GM23338 (cell line): Measurements from ENCODE around the gene MYO15B. TPM values are rescaled to one million over a fixed set of nuclear protein-coding genes. Genes with fewer than 3 reads are reported as not detected.

Experiments used
- ATAC-seq: fragments of 200-7000 bp; cut with Tn5 transposase; 3 replicates; pipeline ENCODE4 v1.9.1; 2020
- DNase-seq: peaks from one replicate; pipeline ENCODE4 v3.0.0-alpha.2; 2015; ENCODE audit warnings: low spot score
- H2AFZ ChIP-seq: fragments of 200-600 bp; sonication (generic); 2 replicates; pipeline ENCODE4 v1.8.0; 2016; ENCODE audit warnings: antibody characterized with exemption, mild to moderate bottlenecking, moderate library complexity
- H3F3A ChIP-seq: fragments of 200-600 bp; sonication (generic); replicated peaks from 2 replicates; pipeline ENCODE4 v1.8.0; 2017; ENCODE audit warnings: antibody characterized with exemption, mixed run types, low read depth
- H3K27ac ChIP-seq: fragments of 200-600 bp; sonication (generic); 2 replicates; pipeline ENCODE4 v1.6.1; 2016; ENCODE audit warnings: low read depth
- H3K27me3 ChIP-seq: fragments of 200-600 bp; sonication (generic); 2 replicates; pipeline ENCODE4 v1.8.0; 2016; ENCODE audit warnings: mild to moderate bottlenecking, mixed run types, moderate library complexity; ENCODE audit not compliant: insufficient read depth
- H3K36me3 ChIP-seq: fragments of 200-600 bp; sonication (generic); 2 replicates; pipeline ENCODE4 v1.8.0; 2016; ENCODE audit warnings: mild to moderate bottlenecking; ENCODE audit not compliant: insufficient read depth
- H3K4me1 ChIP-seq: fragments of 200-600 bp; sonication (generic); 2 replicates; pipeline ENCODE4 v1.8.0; 2016; ENCODE audit warnings: mild to moderate bottlenecking, moderate library complexity; ENCODE audit not compliant: insufficient read depth
- H3K4me2 ChIP-seq: fragments of 200-600 bp; sonication (generic); 2 replicates; pipeline ENCODE4 v1.7.1; 2017; ENCODE audit warnings: mixed run types
- H3K4me3 ChIP-seq: fragments of 200-600 bp; sonication (generic); 2 replicates; pipeline ENCODE4 v1.6.1; 2016; ENCODE audit warnings: mixed run types
- H3K79me2 ChIP-seq: fragments of 200-600 bp; sonication (generic); replicated peaks from 2 replicates; pipeline ENCODE4 v1.8.0; 2017; ENCODE audit warnings: mild to moderate bottlenecking; ENCODE audit not compliant: insufficient read depth
- H3K9me2 ChIP-seq: fragments of 200-600 bp; sonication (generic); 2 replicates; pipeline ENCODE4 v1.8.0; 2017; ENCODE audit not compliant: insufficient read depth
- H4K20me1 ChIP-seq: fragments of 200-600 bp; sonication (generic); replicated peaks from 2 replicates; pipeline ENCODE4 v1.8.0; 2017; ENCODE audit warnings: mild to moderate bottlenecking; ENCODE audit not compliant: insufficient read depth
- H3K27ac Mint-ChIP-seq: 2 replicates; pipeline ENCODE4 v1.8.0; 2020; ENCODE audit warnings: inconsistent platforms, mild to moderate bottlenecking, moderate library complexity, mixed read lengths
- H3K27me3 Mint-ChIP-seq: 3 replicates; pipeline ENCODE4 v1.8.0; 2022; ENCODE audit warnings: low read depth, mild to moderate bottlenecking, moderate library complexity, mixed read lengths, inconsistent platforms; ENCODE audit not compliant: insufficient read depth, poor library complexity
- H3K36me3 Mint-ChIP-seq: 3 replicates; pipeline ENCODE4 v1.8.0; 2021; ENCODE audit warnings: low read depth, mild to moderate bottlenecking, inconsistent platforms, moderate library complexity, mixed read lengths
- H3K4me1 Mint-ChIP-seq: 3 replicates; pipeline ENCODE4 v1.8.0; 2020; ENCODE audit warnings: mild to moderate bottlenecking, inconsistent platforms, mixed read lengths
- H3K4me3 Mint-ChIP-seq: 3 replicates; pipeline ENCODE4 v1.8.0; 2021; ENCODE audit warnings: moderate library complexity, mild to moderate bottlenecking, inconsistent platforms, mixed read lengths
- H3K9me3 Mint-ChIP-seq: 3 replicates; pipeline ENCODE4 v1.8.0; 2020; ENCODE audit warnings: moderate library complexity, mild to moderate bottlenecking, inconsistent platforms, mixed read lengths
- CREB1 ChIP-seq: fragments of 250-450 bp; sonication (Bioruptor Pico); IDR thresholded peaks from 2 replicates; pipeline ENCODE4 v1.5.0; 2020; ENCODE audit warnings: low read depth, mild to moderate bottlenecking, moderate library complexity
- CTCF ChIP-seq, 2 experiments: fragments of 200-600 bp in 1 of 2; sonication (generic) in 1 of 2; conservative IDR thresholded peaks; 2 replicates each; pipeline versions ENCODE4 v1.5.1 to v1.6.1; 2016 to 2017; ENCODE audit warnings: antibody characterized with exemption in 2 of 2, low read depth in 2 of 2, mild to moderate bottlenecking in 2 of 2, moderate library complexity in 1 of 2
- ETS1 ChIP-seq: IDR thresholded peaks from 2 replicates; pipeline ENCODE4 v1.6.1; 2016; ENCODE audit warnings: antibody characterized with exemption
- EZH2 ChIP-seq: fragments of 200-600 bp; sonication (generic); IDR thresholded peaks from one replicate; pipeline ENCODE4 v1.8.0; 2017; ENCODE audit warnings: antibody characterized with exemption, mild to moderate bottlenecking, low read depth; ENCODE audit not compliant: unreplicated experiment
- EZH2phosphoT487 ChIP-seq: fragments of 200-600 bp; sonication (generic); IDR thresholded peaks from one replicate; pipeline ENCODE4 v1.8.1; 2018; ENCODE audit warnings: antibody characterized with exemption; ENCODE audit not compliant: unreplicated experiment
- JUNB ChIP-seq: IDR thresholded peaks from one replicate; pipeline ENCODE4 v1.6.1; 2016; ENCODE audit warnings: antibody characterized with exemption; ENCODE audit not compliant: unreplicated experiment
- NANOG ChIP-seq: IDR thresholded peaks from 2 replicates; pipeline ENCODE4 v1.6.1; 2016; ENCODE audit warnings: antibody characterized with exemption, borderline replicate concordance
- POLR2AphosphoS5 ChIP-seq: IDR thresholded peaks from 2 replicates; pipeline ENCODE4 v1.6.1; 2016; ENCODE audit warnings: antibody characterized with exemption, low read depth
- REST ChIP-seq: IDR thresholded peaks from one replicate; pipeline ENCODE4 v1.6.1; 2018; ENCODE audit warnings: antibody characterized with exemption; ENCODE audit not compliant: unreplicated experiment
- STAT1 ChIP-seq: IDR thresholded peaks from one replicate; pipeline ENCODE4 v1.6.1; 2016; ENCODE audit warnings: antibody characterized with exemption; ENCODE audit not compliant: unreplicated experiment
- ZNF114 ChIP-seq: fragments of 250-450 bp; sonication (Bioruptor Pico); IDR thresholded peaks from 2 replicates; pipeline ENCODE4 v1.5.0; 2020; ENCODE audit warnings: mild to moderate bottlenecking, moderate library complexity
- ZNF331 ChIP-seq: fragments of 250-450 bp; sonication (Bioruptor Pico); IDR thresholded peaks from 2 replicates; pipeline ENCODE4 v1.5.0; 2020; ENCODE audit warnings: low read depth, mild to moderate bottlenecking, moderate library complexity
- ZNF462 ChIP-seq: fragments of 250-450 bp; sonication (Bioruptor Pico); IDR thresholded peaks from 2 replicates; pipeline ENCODE4 v1.5.0; 2020; ENCODE audit warnings: mild to moderate bottlenecking, moderate library complexity
- polyA plus RNA-seq: library from polyadenylated mRNA; unstranded; fragments of >200 nt; fragmentation: Nextera tagmentation; extraction: Ambion mirVana; gene quantifications from 2 replicates; pipeline ENCODE4 v1.2.1, GENCODE V29; 2016
- total RNA-seq: library from RNA; depleted of rRNA; stranded (reverse); fragments of >200 nt; shearing (Covaris generic); gene quantifications from 2 replicates; pipeline ENCODE4 v1.2.3, GENCODE V29; 2014

MYO15B gene
- total and polyA plus RNA-seq, 2 experiments from 2014 or later = 6.6 to 12.4 TPM

- peak overlapping the region; percentile 66 for H3K4me2 ChIP-seq
- H3K79me2 ChIP-seq = no peaks in the 10 kb centered on the region
- H3K4me3 Mint-ChIP-seq = no peak overlapping the region
- H3K4me1 ChIP-seq = peaks cover 16% of the 10 kb centered on the region
- H3K9me2 ChIP-seq = 0 out of 2 replicates have a peak, but pooled peaks cover 3% of the 10 kb centered on the region
- H3K4me1 Mint-ChIP-seq = peaks cover 17% of the 10 kb centered on the region
- peak overlapping the region; percentile 94 for H3K27ac ChIP-seq
- H3K4me3 ChIP-seq = no peak overlapping the region
- no peak for TF ChIP-seq CTCF (conservative IDR thresholded peaks at IDR 0.05; ENCODE audit: low read depth in 2 of 2)
- no peak for TF ChIP-seq CREB1
- TF ChIP-seq ETS1 = no peak
- no peak for TF ChIP-seq ZNF462
- TF ChIP-seq REST = no peak
- TF ChIP-seq STAT1 = no peak
- no peak for TF ChIP-seq EZH2phosphoT487
- TF ChIP-seq EZH2 = no peak
- no peak for TF ChIP-seq ZNF331 (CRISPR knock-in tag)
- no peak for TF ChIP-seq POLR2AphosphoS5
- no peak for TF ChIP-seq JUNB
- no peak for TF ChIP-seq ZNF114 (CRISPR knock-in tag)
- no peak for TF ChIP-seq NANOG
- no peaks in the 10 kb centered on the region for H3K9me3 Mint-ChIP-seq
- H3K36me3 ChIP-seq = no peaks in the 10 kb centered on the region; the same call in 1 of the 2 replicates
- H2AFZ ChIP-seq = no peak overlapping the region
- H3K27me3 ChIP-seq = no peaks in the 10 kb centered on the region
- DNase-seq (peak; percentile 68), ATAC-seq (peak; percentile 91)
- no peaks in the 10 kb centered on the region for H3F3A ChIP-seq
- peaks cover 6% of the 10 kb centered on the region for H3K27me3 Mint-ChIP-seq
- H3K36me3 Mint-ChIP-seq = peaks cover 4% of the 10 kb centered on the region; the same call in 1 of the 3 replicates
- peak overlapping the region; percentile 82 for H3K27ac Mint-ChIP-seq
- no peaks in the 10 kb centered on the region; the same call in 1 of the 2 replicates for H4K20me1 ChIP-seq
Measured at GRCh38 chr17:75642784-75643642, 55.4 kb downstream of the MYO15B start.
